ENCODE data around the gene GTPBP8.

The GTPBP8 gene

GRCh38 chr3:112987710-112988334 is 3.0 kb upstream of the GTPBP8 start:
- TF ChIP-seq, protein P1, sequence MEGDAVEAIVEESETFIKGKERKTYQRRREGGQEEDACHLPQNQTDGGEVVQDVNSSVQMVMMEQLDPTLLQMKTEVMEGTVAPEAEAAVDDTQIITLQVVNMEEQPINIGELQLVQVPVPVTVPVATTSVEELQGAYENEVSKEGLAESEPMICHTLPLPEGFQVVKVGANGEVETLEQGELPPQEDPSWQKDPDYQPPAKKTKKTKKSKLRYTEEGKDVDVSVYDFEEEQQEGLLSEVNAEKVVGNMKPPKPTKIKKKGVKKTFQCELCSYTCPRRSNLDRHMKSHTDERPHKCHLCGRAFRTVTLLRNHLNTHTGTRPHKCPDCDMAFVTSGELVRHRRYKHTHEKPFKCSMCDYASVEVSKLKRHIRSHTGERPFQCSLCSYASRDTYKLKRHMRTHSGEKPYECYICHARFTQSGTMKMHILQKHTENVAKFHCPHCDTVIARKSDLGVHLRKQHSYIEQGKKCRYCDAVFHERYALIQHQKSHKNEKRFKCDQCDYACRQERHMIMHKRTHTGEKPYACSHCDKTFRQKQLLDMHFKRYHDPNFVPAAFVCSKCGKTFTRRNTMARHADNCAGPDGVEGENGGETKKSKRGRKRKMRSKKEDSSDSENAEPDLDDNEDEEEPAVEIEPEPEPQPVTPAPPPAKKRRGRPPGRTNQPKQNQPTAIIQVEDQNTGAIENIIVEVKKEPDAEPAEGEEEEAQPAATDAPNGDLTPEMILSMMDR (IDR thresholded peaks at IDR 0.05; ENCODE audit: insufficient read depth, low read length, poor library complexity, severe bottlenecking) = no peak
- no peak for TF ChIP-seq EZH2phosphoT487 (conservative IDR thresholded peaks at IDR 0.05; ENCODE audit: low read length)

DNA sequence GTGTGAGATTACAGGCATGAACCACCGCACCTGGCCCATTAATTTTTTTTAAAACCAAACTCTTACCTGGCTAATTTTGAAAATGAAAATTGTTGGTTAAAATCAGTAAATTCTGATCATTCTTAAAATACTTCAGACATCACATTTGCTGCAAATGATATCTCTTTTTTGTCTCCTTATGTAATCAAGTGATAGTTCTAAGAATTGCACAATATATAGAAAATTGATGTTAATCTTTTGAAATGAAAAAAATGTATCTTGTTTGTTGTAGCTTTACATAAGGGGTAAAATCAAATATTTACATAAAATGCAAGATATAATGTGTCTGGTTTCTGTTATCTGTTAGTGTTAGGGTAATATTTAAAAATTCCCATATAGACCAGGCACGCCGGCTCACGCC is 5.0 kb downstream of the GTPBP8 start:
- Histone ChIP-seq H3F3A (ENCODE audit: insufficient read depth) (peaks cover 27% of the 10 kb centered on the region), H3K9me2 (replicated peaks; ENCODE audit: insufficient read depth, low read length) (no peaks in the 10 kb centered on the region), H3K36me3 (ENCODE audit: low read length) (peaks cover 26% of the 10 kb centered on the region), H3K9me3 (ENCODE audit: insufficient read depth, low read length) (no peaks in the 10 kb centered on the region), H3K27me3 (ENCODE audit: low read length) (no peaks in the 10 kb centered on the region), H3K9ac (ENCODE audit: low read length) (no peak overlapping the region), H3K27ac (ENCODE audit: low read depth, low read length) (no peak overlapping the region), H3K4me3 (ENCODE audit: insufficient read depth, low read length, poor library complexity, severe bottlenecking) (no peak overlapping the region), H2AFZ (ENCODE audit: low read depth, low read length, severe bottlenecking) (no peak overlapping the region), H3K79me2 (ENCODE audit: insufficient read depth, low read length) (peaks cover 43% of the 10 kb centered on the region), H3K4me2 (ENCODE audit: low read depth, low read length, poor library complexity, severe bottlenecking) (no peak overlapping the region), H4K20me1 (ENCODE audit: low read depth, low read length) (no peaks in the 10 kb centered on the region)
- TF ChIP-seq, protein P1 (IDR thresholded peaks at IDR 0.05; ENCODE audit: insufficient read depth, low read length, poor library complexity, severe bottlenecking) = no peak
- no peak for TF ChIP-seq EZH2phosphoT487 (conservative IDR thresholded peaks at IDR 0.05; ENCODE audit: low read length)

More at GRCh38 chr3:112987710-112988334, 3.0 kb upstream of the GTPBP8 start:
- H3K9me2 ChIP-seq (replicated peaks; ENCODE audit: insufficient read depth, low read length) = no peaks in the 10 kb centered on the region
- no peak overlapping the region for H3K4me2 ChIP-seq (ENCODE audit: low read depth, low read length, poor library complexity, severe bottlenecking)
- peaks cover 16% of the 10 kb centered on the region for H3K79me2 ChIP-seq (ENCODE audit: insufficient read depth, low read length)
- H3K9me3 ChIP-seq (ENCODE audit: insufficient read depth, low read length) = no peaks in the 10 kb centered on the region
- no peak overlapping the region for H3K27ac ChIP-seq (ENCODE audit: low read depth, low read length)
- no peak overlapping the region for H3K4me3 ChIP-seq (ENCODE audit: insufficient read depth, low read length, poor library complexity, severe bottlenecking)
- no peaks in the 10 kb centered on the region for H4K20me1 ChIP-seq (ENCODE audit: low read depth, low read length)
- peaks cover 23% of the 10 kb centered on the region for H3F3A ChIP-seq (ENCODE audit: insufficient read depth)
- no peaks in the 10 kb centered on the region for H3K36me3 ChIP-seq (ENCODE audit: low read length)
- no peak overlapping the region for H2AFZ ChIP-seq (ENCODE audit: low read depth, low read length, severe bottlenecking)
- H3K27me3 ChIP-seq (ENCODE audit: low read length) = no peaks in the 10 kb centered on the region
- H3K9ac ChIP-seq (ENCODE audit: low read length) = no peak overlapping the region

- Histone ChIP-seq H3K27me3 (ENCODE audit: low read length) (no peaks in the 10 kb centered on the region), H3K9me3 (ENCODE audit: insufficient read depth, low read length) (no peaks in the 10 kb centered on the region), H3F3A (ENCODE audit: insufficient read depth) (peaks cover 19% of the 10 kb centered on the region; the same call in 1 of the 2 replicates), H3K9ac (ENCODE audit: low read length) (no peak overlapping the region), H2AFZ (ENCODE audit: low read depth, low read length, severe bottlenecking) (no peak overlapping the region), H3K36me3 (ENCODE audit: low read length) (peaks cover 42% of the 10 kb centered on the region), H3K4me3 (ENCODE audit: insufficient read depth, low read length, poor library complexity, severe bottlenecking) (no peak overlapping the region), H3K4me2 (ENCODE audit: low read depth, low read length, poor library complexity, severe bottlenecking) (no peak overlapping the region), H3K79me2 (ENCODE audit: insufficient read depth, low read length) (peaks cover 4% of the 10 kb centered on the region), H3K27ac (ENCODE audit: low read depth, low read length) (no peak overlapping the region), H3K9me2 (replicated peaks; ENCODE audit: insufficient read depth, low read length) (no peaks in the 10 kb centered on the region), H4K20me1 (ENCODE audit: low read depth, low read length) (no peaks in the 10 kb centered on the region)
- no peak for TF ChIP-seq EZH2phosphoT487 (conservative IDR thresholded peaks at IDR 0.05; ENCODE audit: low read length)
- TF ChIP-seq, protein P1 (IDR thresholded peaks at IDR 0.05; ENCODE audit: insufficient read depth, low read length, poor library complexity, severe bottlenecking) = no peak
Observed at GRCh38 chr3:113000691-113001090, 9.9 kb downstream of the GTPBP8 start.

Measured in SU-DHL-6 (cell line).